ENCODE results near the gene MDGA2.
"Not testable (repeated sequence)": the region's sequence is repeated elsewhere in the genome, so short reads cannot be mapped to it uniquely, and the experiment has no call there.

The MDGA2 gene

DNA sequence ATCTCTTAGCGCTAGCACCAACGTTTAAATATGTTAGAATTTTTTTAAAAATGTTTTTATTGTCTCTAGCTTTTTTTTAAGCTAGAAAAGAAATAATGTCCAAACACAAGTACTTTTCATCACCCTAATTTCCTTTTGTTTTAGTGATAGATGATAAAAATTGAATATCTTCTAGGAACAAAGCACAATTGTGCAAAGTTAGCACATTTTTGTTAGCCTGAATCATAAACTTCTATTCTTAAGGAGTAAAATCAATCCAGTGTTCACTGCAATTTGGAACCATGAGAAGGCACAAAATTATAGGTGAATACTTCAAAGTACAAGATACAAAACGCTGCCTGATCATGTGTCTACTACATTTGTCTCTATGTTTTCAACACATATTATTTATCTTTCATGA lies 615.4 kb downstream of the MDGA2 start:
- DNase-seq, result no peak

- no peak for DNase-seq
Measured at GRCh38 chr14:47057364-47057763, 618.0 kb downstream of the MDGA2 start.

GRCh38 chr14:47044841-47045240 lies 630.6 kb downstream of the MDGA2 start:
- DNase-seq, result peak; percentile 6

- DNase-seq, result peak; percentile 84
Measured at GRCh38 chr14:47040550-47040949, 634.9 kb downstream of the MDGA2 start.

GRCh38 chr14:47039336-47039735 lies 636.1 kb downstream of the MDGA2 start:
- peak; percentile 51 for DNase-seq

GRCh38 chr14:47022721-47023120 lies 652.7 kb downstream of the MDGA2 start:
- DNase-seq, result no peak

DNA sequence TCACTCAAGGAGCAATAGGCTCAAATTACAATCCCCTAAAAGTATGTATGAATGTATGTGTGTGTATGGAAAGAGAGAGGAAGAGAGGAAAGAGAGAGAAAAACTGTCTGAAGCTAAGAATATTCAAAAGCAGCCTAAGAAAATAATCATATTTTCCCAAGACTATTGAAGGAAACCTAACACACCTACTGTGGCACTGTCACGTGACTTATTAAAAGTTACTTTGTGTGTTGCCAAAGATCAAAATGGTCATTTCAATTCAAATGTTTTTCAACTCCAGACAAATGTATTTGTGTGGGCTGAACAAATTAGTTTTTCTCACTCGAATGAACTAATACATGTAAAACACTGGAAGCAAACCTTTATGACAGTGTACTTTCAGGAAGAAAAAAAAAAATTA lies 654.9 kb downstream of the MDGA2 start:
- DNase-seq, result no peak

DNA sequence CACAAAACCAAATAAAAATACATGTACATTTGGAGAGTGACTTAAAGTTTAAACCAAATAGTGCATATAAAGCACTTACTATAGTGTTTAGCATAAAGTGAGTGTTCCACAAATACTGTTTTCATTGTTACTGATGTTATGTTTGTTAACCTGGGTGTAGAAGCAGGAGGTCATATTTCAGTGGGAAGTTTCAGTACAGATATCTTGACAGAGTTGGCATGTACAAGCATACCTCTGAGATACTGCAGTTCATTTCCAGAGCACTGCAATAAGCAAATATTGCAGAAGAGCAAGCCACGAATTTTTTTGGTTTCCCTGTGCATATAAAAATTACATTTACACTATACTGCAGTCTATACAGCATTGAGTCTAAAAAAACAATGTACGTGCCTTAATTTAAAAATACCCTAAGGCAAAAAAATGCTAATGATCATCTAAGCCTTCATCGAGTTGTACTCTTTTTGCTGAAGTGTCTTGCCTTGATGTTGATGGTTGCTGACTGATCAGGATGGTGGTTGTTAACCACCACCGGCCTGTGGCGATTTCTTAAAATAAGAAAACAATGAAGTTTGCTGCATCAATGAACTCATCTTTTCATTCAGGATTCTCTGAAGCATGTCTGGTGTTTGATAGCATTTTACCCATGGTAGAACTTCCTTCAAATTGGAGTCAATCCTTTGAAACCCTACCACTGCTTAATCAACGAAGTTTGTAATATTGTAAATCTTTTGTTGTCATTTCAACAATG lies 662.7 kb downstream of the MDGA2 start:
- no peak for DNase-seq

GRCh38 chr14:47009615-47010014 lies 665.8 kb downstream of the MDGA2 start:
- no peak for DNase-seq

DNA sequence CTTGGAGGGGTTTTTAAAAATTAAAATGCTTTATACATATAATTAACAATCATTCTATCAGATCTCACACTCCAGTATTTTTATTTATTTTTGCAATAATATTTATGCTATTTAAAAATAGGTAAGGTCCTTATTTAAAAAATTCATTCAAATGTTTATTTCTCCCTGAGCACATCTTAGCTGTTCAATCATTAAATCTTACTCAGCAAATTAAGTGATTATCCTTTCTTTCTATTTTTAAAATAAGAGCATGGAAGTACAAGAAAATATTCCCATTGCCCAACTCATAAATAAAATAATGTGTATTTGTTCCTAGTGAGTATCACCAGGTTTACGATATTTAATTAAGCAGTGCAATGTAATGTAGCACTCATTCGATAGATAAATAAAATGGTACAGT lies 666.7 kb downstream of the MDGA2 start:
- no peak for DNase-seq

GRCh38 chr14:46999661-47000060 lies 675.7 kb downstream of the MDGA2 start:
- no peak for DNase-seq

DNA sequence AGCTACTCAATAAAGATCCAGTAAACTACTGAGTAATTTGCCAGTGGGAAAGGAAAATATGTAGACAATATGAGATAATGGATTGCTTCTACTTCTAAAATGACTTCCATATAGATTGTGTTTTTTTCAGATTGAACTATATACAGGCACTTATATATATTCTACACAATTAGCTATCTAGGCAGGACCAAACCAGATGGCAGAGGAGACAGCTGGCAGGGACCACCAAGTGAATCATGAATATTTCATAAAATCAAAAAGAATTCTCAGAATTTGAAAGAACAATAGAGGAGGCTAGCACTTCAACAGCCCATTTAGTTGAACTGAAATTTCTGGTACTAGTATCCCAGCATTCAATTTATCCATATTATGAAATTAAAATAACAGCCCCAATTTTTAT lies 685.8 kb downstream of the MDGA2 start:
- no peak for DNase-seq

DNA sequence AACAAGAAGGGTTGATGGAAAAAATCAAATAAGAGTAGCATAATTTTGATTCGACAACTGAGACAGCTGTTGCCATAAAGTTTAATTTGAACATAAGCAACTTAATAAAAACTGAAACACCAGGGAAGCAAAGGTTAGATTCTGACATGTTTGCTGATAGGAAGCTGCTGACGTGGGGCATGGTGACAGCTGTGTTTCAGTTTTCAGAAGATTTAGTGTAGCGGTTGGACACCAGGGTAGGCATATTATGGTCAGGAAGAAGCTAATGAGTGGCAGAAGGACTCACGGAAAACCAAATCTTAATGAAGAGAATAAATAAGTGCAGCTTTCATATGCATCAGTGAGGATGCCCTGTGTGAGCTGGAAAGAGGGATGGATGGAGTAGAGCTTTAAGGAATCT lies 687.1 kb downstream of the MDGA2 start:
- DNase-seq, result no peak

DNA sequence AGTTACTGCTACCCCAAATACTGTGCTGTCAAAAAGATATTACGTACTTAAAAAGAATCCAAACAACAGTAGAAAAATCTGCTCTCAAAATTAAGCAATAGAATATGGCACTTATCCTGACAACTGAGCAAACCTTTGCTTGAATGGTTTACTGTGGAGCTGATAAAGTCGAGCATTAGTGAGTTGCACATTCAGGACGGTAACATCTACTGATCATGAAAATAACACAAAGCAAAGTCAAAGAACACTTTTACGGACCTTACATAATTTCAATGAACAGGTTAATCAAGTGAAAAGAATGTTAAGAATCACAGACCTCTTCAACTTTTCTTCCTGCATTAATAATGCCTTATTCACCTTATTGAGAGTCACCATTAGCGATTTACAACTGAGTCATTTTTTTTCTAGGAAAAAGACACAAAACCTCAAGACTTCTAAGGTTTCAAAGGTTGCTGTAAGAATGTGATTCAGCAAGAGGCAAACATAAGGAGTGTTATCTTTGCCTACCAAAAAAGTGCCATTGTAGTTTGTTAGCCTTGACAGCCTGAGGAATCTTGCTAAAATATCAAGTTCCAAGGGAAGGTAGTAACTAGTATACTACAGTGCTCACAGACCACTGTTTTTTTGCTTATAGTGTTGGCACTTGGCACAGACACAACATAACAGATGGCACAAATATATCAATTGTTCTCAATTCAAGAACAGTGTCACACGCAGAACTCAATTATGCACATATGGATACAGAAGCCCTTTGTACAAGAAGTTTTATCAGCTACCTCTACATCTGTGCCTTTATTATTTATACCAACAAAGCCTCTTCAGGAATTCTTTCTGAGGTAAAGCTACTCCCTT lies 689.6 kb downstream of the MDGA2 start:
- DNase-seq, result no peak

- no peak for DNase-seq
Measured at GRCh38 chr14:46973295-46973694, 702.1 kb downstream of the MDGA2 start.

- DNase-seq, result no peak
Measured at GRCh38 chr14:46964378-46964777, 711.0 kb downstream of the MDGA2 start.

GRCh38 chr14:46951103-46951502 lies 724.3 kb downstream of the MDGA2 start:
- no peak for DNase-seq

- DNase-seq, result no peak
Measured at GRCh38 chr14:46940611-46941010, 734.8 kb downstream of the MDGA2 start.

- DNase-seq, result no peak
Measured at GRCh38 chr14:46920542-46920941, 754.9 kb downstream of the MDGA2 start.

- DNase-seq, result not testable (repeated sequence)
Measured at GRCh38 chr14:46915539-46915938, 759.9 kb downstream of the MDGA2 start.

DNA sequence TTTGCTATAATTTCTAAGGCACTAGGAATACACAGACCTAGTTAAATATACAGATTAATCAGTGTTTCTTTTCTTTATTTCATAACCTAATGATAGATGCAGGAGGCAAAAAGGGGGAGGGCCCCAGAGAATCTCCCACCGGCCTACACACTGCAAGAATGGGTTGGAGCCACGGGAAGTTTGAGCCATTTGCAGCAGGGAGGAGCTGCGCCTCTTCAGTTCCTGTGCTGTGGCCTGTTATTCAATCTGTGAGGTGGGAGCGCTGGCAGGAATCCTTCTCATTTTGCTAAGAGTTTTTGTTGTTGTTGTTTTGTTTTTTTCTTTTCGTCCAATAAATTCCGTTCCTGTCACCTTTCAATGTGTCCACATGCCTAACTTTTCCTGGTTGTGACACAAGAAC lies 772.6 kb downstream of the MDGA2 start:
- no peak for DNase-seq

DNA sequence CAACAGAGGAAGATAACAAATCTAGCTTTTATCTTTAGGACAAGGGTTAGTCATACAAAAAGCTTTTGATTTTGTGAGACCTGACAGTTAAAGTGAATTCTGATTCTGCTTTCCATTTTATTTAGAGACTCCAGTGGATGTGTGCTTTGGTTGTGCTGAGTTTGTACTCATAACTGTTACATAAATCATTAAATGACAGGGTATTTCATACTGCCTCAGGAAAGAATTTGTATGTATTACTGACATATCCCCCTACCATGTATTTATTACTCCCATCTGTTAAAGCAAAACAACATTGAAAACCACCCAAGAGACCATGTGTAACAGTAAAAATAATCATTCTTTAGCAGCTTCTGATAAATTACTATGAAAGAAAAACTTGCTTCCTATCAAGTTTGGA lies 780.9 kb downstream of the MDGA2 start:
- no peak for DNase-seq

DNA sequence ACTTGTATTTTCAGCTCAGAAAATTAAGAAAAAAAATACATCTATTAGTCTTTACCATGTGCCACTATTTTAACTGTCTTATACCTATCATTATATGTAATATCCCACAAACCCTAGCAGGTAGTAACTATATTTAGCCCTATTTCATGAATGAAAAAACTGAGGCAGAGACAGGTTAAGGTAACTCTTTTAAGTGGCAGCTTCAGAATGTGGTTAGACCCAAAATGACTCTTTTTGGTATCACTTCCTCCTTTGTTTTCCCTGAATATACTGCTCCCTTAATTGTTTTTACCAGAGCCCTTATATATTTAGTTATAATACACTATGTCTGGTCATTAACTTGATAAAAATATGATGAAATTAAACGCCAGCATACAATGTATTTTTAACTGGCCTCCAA lies 788.3 kb downstream of the MDGA2 start:
- DNase-seq, result no peak

DNA sequence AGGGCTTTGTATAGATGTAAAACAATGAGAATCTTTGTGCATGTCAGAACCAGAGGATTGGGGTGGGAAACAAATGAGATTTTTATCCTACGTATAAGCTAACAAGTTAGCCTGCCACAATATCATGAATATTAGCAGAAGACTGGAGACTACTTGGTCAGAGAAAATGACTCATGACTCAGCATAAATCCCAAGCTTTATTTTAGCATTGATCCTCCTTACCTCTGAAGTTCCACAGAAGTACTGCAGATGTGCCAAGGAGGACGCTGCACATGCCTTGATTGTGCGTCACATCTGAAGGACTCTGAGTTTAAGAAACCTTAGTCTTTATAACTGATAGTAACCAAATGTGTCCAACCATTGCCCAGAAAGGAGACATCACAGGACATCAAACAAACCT lies 789.8 kb downstream of the MDGA2 start:
- DNase-seq, result no peak
